SK-N-SH treated with all-trans-retinoic acid at 6 μM for 48 hours (cell line): ENCODE data around the gene DAPL1.

Experiments
- ARNTL ChIP-seq: fragments of 450-650 bp; formaldehyde crosslinking; IDR thresholded peaks from 2 replicates; pipeline ENCODE4 v1.5.0; 2020; ENCODE audit warnings: low read depth, mild to moderate bottlenecking, moderate library complexity, borderline replicate concordance
- BACH2 ChIP-seq: fragments of 250-450 bp; sonication (Bioruptor Pico); IDR thresholded peaks from 2 replicates; pipeline ENCODE4 v1.9.0; 2021; ENCODE audit warnings: mild to moderate bottlenecking, borderline replicate concordance
- ESRRG ChIP-seq: fragments of 250-450 bp; sonication (Bioruptor Pico); IDR thresholded peaks from 2 replicates; pipeline ENCODE4 v1.6.1; 2021; ENCODE audit warnings: mild to moderate bottlenecking
- OSR1 ChIP-seq: fragments of 250-450 bp; sonication (Bioruptor Pico); IDR thresholded peaks from 2 replicates; pipeline ENCODE4 v1.8.0; 2022; ENCODE audit warnings: moderate library complexity, mild to moderate bottlenecking, inconsistent platforms
- PPARA ChIP-seq: fragments of 250-450 bp; sonication (Bioruptor Pico); IDR thresholded peaks from 2 replicates; pipeline ENCODE4 v1.5.0; 2020; ENCODE audit warnings: mild to moderate bottlenecking, borderline replicate concordance
- RARB ChIP-seq: fragments of 250-450 bp; sonication (Bioruptor Pico); IDR thresholded peaks from 2 replicates; pipeline ENCODE4 v1.8.0; 2021; ENCODE audit warnings: mild to moderate bottlenecking, moderate library complexity
- TOX ChIP-seq: fragments of 250-450 bp; sonication (Bioruptor Pico); IDR thresholded peaks from 2 replicates; pipeline ENCODE4 v1.8.0; 2021; ENCODE audit warnings: mild to moderate bottlenecking, moderate library complexity, borderline replicate concordance
- ZFP3 ChIP-seq: fragments of 250-450 bp; sonication (Bioruptor Pico); IDR thresholded peaks from 2 replicates; pipeline ENCODE4 v1.5.0; 2020; ENCODE audit warnings: mild to moderate bottlenecking, moderate library complexity
- ZFP30 ChIP-seq: fragments of 450-650 bp; formaldehyde crosslinking; IDR thresholded peaks from 2 replicates; pipeline ENCODE4 v1.5.0; 2022; ENCODE audit warnings: mild to moderate bottlenecking, moderate library complexity
- ZNF70 ChIP-seq: fragments of 450-650 bp; formaldehyde crosslinking; IDR thresholded peaks from 2 replicates; pipeline ENCODE4 v1.5.0; 2020; ENCODE audit warnings: mild to moderate bottlenecking, moderate library complexity
- ZNF8 ChIP-seq: fragments of 450-650 bp; formaldehyde crosslinking; IDR thresholded peaks from 2 replicates; pipeline ENCODE4 v1.5.0; 2020; ENCODE audit warnings: mild to moderate bottlenecking, moderate library complexity
- TF ChIP-seq, protein P1 (sequence below): fragments of 250-450 bp; sonication (Bioruptor Pico); IDR thresholded peaks from 2 replicates; pipeline ENCODE4 v1.8.0; 2020; ENCODE audit warnings: mild to moderate bottlenecking, moderate library complexity, borderline replicate concordance
- TF ChIP-seq, protein P2 (sequence below): fragments of 250-450 bp; sonication (Bioruptor Pico); IDR thresholded peaks from 2 replicates; pipeline ENCODE4 v1.5.1; 2021; ENCODE audit warnings: mild to moderate bottlenecking, moderate library complexity
- TF ChIP-seq, protein P3 (sequence below): fragments of 250-450 bp; sonication (Bioruptor Pico); IDR thresholded peaks from 2 replicates; pipeline ENCODE4 v1.5.1; 2020; ENCODE audit warnings: low read depth, mild to moderate bottlenecking, moderate library complexity

DNA sequence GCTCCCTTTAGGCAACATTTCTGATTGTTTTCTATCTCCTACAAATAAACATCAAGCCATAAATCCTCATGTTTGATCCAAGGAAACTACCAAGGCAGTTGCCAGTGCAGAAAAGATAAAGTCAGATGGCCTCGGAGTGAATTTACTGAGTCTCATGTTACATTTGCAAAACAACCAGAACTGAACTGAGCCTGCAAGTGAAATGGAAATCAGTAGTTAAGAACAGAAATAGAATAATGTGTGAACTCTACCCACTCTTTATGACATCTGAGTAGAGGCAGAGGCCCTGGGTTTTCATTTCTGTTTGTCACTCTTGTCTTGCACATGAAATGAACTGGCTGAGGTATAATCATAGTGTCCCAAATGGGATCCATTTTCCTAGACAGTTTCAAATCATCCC lies 20.4 kb upstream of the DAPL1 start:
- TF ChIP-seq, protein P1, sequence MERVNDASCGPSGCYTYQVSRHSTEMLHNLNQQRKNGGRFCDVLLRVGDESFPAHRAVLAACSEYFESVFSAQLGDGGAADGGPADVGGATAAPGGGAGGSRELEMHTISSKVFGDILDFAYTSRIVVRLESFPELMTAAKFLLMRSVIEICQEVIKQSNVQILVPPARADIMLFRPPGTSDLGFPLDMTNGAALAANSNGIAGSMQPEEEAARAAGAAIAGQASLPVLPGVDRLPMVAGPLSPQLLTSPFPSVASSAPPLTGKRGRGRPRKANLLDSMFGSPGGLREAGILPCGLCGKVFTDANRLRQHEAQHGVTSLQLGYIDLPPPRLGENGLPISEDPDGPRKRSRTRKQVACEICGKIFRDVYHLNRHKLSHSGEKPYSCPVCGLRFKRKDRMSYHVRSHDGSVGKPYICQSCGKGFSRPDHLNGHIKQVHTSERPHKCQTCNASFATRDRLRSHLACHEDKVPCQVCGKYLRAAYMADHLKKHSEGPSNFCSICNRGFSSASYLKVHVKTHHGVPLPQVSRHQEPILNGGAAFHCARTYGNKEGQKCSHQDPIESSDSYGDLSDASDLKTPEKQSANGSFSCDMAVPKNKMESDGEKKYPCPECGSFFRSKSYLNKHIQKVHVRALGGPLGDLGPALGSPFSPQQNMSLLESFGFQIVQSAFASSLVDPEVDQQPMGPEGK (CRISPR knock-in tag), result no peak
- TF ChIP-seq TOX, result no peak
- no peak for TF ChIP-seq RARB (CRISPR knock-in tag)
- TF ChIP-seq, protein P2, sequence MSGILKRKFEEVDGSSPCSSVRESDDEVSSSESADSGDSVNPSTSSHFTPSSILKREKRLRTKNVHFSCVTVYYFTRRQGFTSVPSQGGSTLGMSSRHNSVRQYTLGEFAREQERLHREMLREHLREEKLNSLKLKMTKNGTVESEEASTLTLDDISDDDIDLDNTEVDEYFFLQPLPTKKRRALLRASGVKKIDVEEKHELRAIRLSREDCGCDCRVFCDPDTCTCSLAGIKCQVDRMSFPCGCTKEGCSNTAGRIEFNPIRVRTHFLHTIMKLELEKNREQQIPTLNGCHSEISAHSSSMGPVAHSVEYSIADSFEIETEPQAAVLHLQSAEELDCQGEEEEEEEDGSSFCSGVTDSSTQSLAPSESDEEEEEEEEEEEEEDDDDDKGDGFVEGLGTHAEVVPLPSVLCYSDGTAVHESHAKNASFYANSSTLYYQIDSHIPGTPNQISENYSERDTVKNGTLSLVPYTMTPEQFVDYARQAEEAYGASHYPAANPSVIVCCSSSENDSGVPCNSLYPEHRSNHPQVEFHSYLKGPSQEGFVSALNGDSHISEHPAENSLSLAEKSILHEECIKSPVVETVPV (CRISPR knock-in tag), result no peak
- TF ChIP-seq, protein P3, sequence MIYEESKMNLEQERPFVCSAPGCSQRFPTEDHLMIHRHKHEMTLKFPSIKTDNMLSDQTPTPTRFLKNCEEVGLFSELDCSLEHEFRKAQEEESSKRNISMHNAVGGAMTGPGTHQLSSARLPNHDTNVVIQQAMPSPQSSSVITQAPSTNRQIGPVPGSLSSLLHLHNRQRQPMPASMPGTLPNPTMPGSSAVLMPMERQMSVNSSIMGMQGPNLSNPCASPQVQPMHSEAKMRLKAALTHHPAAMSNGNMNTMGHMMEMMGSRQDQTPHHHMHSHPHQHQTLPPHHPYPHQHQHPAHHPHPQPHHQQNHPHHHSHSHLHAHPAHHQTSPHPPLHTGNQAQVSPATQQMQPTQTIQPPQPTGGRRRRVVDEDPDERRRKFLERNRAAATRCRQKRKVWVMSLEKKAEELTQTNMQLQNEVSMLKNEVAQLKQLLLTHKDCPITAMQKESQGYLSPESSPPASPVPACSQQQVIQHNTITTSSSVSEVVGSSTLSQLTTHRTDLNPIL, result no peak
- no peak for TF ChIP-seq ZNF70
- TF ChIP-seq ZFP30 (CRISPR knock-in tag), result no peak
- TF ChIP-seq BACH2 (CRISPR knock-in tag), result no peak
- TF ChIP-seq ESRRG, result no peak
- TF ChIP-seq OSR1 (CRISPR knock-in tag), result no peak
- no peak for TF ChIP-seq ZNF8 (CRISPR knock-in tag)
- TF ChIP-seq ARNTL (CRISPR knock-in tag), result no peak
- no peak for TF ChIP-seq ZFP3 (CRISPR knock-in tag)
- no peak for TF ChIP-seq PPARA (CRISPR knock-in tag)
